GM12872 (cell line): ENCODE results near the gene KCNK15.

ENCODE experiments used
- CTCF ChIP-seq: IDR thresholded peaks from 3 replicates; pipeline ENCODE4 v1.5.1; 2011; ENCODE audit warnings: low read depth, mild to moderate bottlenecking, low read length, moderate library complexity; ENCODE audit not compliant: insufficient read depth

Gene KCNK15

GRCh38 chr20:44773070-44773829 lies 27.6 kb downstream of the KCNK15 start:
- no peak for TF ChIP-seq CTCF

DNA sequence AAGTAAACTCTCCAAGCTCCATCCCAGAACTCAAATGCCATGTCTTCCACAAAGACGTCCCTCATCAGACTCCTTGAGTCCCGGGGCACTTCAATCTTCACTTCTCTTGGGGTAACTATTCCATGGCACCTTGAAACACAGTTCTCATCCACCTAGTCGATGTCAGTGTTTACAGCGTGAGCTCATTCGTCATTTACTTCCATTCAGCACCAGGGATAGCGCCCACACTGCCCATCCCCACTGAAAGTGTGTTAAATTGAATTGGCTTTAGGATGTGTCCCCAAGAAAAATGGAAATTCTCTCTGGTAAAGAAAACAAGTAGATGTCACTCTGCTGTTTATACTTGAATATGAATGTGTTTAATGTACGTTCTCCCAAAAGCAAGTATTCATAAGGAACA lies 31.3 kb downstream of the KCNK15 start:
- TF ChIP-seq CTCF = no peak

DNA sequence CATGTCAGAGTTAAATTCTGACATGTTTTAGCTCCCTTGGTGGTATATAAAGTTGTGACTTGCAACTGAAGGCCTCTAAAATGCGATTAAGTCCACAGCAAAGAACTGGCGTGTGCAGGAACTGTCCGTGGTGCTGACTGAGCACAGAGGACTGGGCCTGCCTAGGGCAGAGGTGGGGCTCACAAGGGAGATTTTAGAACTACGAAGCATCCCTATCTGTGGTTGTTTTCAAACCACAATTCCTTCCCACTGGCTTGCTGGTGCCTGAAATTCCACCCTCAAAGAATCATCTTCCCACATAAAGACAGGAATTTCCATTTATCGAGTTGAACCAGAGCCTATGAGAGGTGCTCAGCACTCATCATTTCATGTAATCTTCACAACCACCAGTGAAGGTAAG lies 34.6 kb downstream of the KCNK15 start:
- TF ChIP-seq CTCF = no peak

DNA sequence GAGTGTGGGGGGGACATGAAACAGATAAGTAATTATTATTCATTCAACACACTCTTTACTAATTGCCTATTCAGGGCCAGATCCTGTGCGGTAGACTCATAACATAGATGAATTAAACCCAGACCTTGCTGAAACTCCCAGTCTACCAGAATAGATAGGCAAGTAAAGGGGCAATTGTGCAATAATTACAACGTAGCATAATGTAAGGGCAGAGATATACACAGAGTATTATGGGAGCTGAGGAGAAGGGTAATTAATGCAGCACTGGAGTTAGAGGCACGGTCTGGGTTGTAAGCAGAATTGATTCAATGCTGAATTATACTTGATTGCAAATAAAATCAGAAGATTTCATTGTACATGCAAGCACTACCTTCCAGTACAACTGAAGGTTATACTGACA lies 35.5 kb downstream of the KCNK15 start:
- no peak for TF ChIP-seq CTCF

GRCh38 chr20:44781791-44782190 lies 36.1 kb downstream of the KCNK15 start:
- TF ChIP-seq CTCF = no peak

GRCh38 chr20:44784688-44785087 lies 39.0 kb downstream of the KCNK15 start:
- no peak for TF ChIP-seq CTCF

- no peak for TF ChIP-seq CTCF
Observed at GRCh38 chr20:44785768-44786167, 40.1 kb downstream of the KCNK15 start.
